ENCODE data around the gene FARP2. TPM values are rescaled to one million over a fixed set of nuclear protein-coding genes. Genes with fewer than 3 reads are reported as not detected.
A peak's percentile ranks its signal among the peaks of the same experiment; 100 is the strongest.

The FARP2 gene
- total RNA-seq, 6 experiments from 2014 or later = 13.3 to 41.3 (median 28.7) TPM

DNA sequence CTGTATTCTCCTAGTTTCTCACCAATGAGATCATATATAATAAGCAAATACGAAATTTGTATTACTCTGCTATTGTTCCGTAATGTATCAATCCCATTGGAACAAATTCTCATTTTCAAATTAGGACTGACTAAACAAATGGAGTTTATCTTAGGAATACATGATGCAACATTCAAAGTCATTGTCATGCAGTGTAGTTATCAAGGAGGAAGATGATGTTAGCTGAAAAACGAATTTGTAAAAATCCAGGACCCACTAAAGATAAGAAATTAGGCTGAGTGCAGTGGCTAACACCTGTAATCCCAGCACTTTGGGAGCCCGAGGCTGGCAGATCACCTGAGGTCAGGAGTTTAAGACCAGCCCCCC is 25.5 kb upstream of the FARP2 start:
- ATAC-seq = no peak
- peaks cover 0 to 35% (median 4%) of the 10 kb centered on the region in 4 donors for H3K36me3 ChIP-seq
- H3K27me3 ChIP-seq = no peaks in the 10 kb centered on the region
- no peaks in the 10 kb centered on the region for H3K9me3 ChIP-seq
- DNase-seq = no peak
- no peak overlapping the region for H3K27ac ChIP-seq
- intact Hi-C loops (cut with DNase I) = no loop called here
- 88% methylated on average over 4 of the region's 4 CpGs for WGBS (ENCODE audit: insufficient coverage, low coverage, low lambda C conversion rate, missing lambda C conversion rate)
- no peak overlapping the region for H3K4me3 ChIP-seq
- no peaks in the 10 kb centered on the region for H3K4me1 ChIP-seq
- TF ChIP-seq POLR2A (IDR thresholded peaks at IDR 0.05) (no peak), CTCF (IDR thresholded peaks at IDR 0.05) (no peak)

DNA sequence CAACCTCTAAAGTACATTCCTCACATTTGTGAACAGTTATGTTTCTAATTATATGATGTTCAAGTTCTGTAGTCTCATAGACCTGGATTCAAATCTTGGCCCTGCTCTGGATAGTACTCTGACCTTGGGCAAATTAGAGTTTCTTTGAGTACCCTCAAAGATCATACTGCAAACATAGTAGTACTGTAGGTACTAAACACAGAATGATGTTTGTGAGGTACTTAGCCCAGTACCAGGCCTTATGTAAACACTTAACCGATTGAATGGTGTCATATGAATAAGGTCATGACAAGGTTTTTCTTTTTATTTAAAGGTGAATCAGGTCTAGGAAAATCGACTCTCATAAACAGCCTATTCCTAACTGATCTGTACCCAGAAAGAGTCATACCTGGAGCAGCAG is 21.3 kb upstream of the FARP2 start:
- no peak overlapping the region for H3K4me3 ChIP-seq
- no peaks in the 10 kb centered on the region for H3K4me1 ChIP-seq
- TF ChIP-seq POLR2A (IDR thresholded peaks at IDR 0.05) (no peak), CTCF (IDR thresholded peaks at IDR 0.05) (no peak)
- peaks cover 0 to 53% (median 8%) of the 10 kb centered on the region in 4 donors for H3K36me3 ChIP-seq
- intact Hi-C loops (cut with DNase I) = no loop called here
- 69% methylated on average over 2 of the region's 2 CpGs for WGBS (ENCODE audit: insufficient coverage, low coverage, low lambda C conversion rate, missing lambda C conversion rate)
- H3K9me3 ChIP-seq = no peaks in the 10 kb centered on the region
- no peak overlapping the region for H3K27ac ChIP-seq
- ATAC-seq (no peak), DNase-seq (no peak)
- no peaks in the 10 kb centered on the region for H3K27me3 ChIP-seq

GRCh38 chr2:241339839-241340630 is 16.1 kb upstream of the FARP2 start:
- H3K27ac ChIP-seq = no peak overlapping the region
- H3K4me3 ChIP-seq = no peak overlapping the region
- H3K27me3 ChIP-seq = no peaks in the 10 kb centered on the region
- WGBS (ENCODE audit: insufficient coverage, low coverage, low lambda C conversion rate, missing lambda C conversion rate) = 25% methylated on average over 8 of the region's 8 CpGs
- intact Hi-C loops (cut with DNase I) = no loop called here
- H3K36me3 ChIP-seq = peaks cover 0 to 86% (median 34%) of the 10 kb centered on the region in 4 donors
- DNase-seq (no peak), ATAC-seq (peak in 1 of 4 donors; percentile 30)
- no peak for TF ChIP-seq CTCF (IDR thresholded peaks at IDR 0.05)
- no peak for TF ChIP-seq POLR2A (IDR thresholded peaks at IDR 0.05)
- peaks cover 0 to 4% (median 0%) of the 10 kb centered on the region in 4 donors for H3K4me1 ChIP-seq
- H3K9me3 ChIP-seq = no peaks in the 10 kb centered on the region

DNA sequence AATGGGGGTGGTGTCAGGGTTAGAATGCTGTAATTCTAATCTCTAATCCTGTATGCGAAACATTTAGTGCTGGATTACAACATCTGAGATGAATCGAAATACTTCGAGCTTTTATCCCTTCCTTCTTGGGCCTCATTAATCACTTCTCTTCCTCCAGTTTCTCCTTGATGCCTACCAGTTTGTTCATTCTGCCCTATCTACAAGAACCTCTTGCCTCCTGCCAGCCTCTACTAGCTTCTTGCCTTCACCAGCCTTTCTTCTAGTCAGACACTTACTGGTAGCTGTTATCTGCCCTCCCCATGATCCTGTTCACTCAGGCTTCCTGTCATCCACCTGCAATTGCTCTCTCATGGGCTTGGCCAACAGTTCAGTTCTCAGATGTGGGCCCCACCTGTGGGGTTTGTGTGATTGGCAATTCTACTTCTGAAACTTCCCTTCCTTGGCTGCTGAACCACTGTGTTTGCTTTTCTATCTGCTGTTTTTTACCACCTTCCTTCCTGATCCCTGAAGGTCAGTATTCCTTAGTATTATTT is 15.4 kb upstream of the FARP2 start:
- Histone ChIP-seq H3K4me1 (peaks cover 0 to 4% (median 0%) of the 10 kb centered on the region in 4 donors), H3K36me3 (peaks cover 0 to 86% (median 41%) of the 10 kb centered on the region in 4 donors), H3K4me3 (no peak overlapping the region), H3K27ac (no peak overlapping the region), H3K9me3 (no peaks in the 10 kb centered on the region), H3K27me3 (no peaks in the 10 kb centered on the region)
- intact Hi-C loops (cut with DNase I) = no loop called here
- no peak for ATAC-seq
- DNase-seq = no peak
- TF ChIP-seq CTCF (IDR thresholded peaks at IDR 0.05) (no peak), POLR2A (IDR thresholded peaks at IDR 0.05) (no peak)
- WGBS (ENCODE audit: insufficient coverage, low coverage, low lambda C conversion rate, missing lambda C conversion rate) = 80% methylated on average over 3 of the region's 3 CpGs

Data from right lobe of liver (tissue), 6 donors.